HG02571 (cell line): ENCODE results near the gene UBTF.
A peak's percentile ranks its signal among the peaks of the same experiment; 100 is the strongest.

Experiments
- ATAC-seq: cut with Tn5 transposase; IDR thresholded peaks from one replicate; pipeline ENCODE4 v1.9.1; 2021; ENCODE audit warnings: mild to moderate bottlenecking, moderate library complexity; ENCODE audit not compliant: unreplicated experiment

UBTF gene, protein sequence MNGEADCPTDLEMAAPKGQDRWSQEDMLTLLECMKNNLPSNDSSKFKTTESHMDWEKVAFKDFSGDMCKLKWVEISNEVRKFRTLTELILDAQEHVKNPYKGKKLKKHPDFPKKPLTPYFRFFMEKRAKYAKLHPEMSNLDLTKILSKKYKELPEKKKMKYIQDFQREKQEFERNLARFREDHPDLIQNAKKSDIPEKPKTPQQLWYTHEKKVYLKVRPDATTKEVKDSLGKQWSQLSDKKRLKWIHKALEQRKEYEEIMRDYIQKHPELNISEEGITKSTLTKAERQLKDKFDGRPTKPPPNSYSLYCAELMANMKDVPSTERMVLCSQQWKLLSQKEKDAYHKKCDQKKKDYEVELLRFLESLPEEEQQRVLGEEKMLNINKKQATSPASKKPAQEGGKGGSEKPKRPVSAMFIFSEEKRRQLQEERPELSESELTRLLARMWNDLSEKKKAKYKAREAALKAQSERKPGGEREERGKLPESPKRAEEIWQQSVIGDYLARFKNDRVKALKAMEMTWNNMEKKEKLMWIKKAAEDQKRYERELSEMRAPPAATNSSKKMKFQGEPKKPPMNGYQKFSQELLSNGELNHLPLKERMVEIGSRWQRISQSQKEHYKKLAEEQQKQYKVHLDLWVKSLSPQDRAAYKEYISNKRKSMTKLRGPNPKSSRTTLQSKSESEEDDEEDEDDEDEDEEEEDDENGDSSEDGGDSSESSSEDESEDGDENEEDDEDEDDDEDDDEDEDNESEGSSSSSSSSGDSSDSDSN

DNA sequence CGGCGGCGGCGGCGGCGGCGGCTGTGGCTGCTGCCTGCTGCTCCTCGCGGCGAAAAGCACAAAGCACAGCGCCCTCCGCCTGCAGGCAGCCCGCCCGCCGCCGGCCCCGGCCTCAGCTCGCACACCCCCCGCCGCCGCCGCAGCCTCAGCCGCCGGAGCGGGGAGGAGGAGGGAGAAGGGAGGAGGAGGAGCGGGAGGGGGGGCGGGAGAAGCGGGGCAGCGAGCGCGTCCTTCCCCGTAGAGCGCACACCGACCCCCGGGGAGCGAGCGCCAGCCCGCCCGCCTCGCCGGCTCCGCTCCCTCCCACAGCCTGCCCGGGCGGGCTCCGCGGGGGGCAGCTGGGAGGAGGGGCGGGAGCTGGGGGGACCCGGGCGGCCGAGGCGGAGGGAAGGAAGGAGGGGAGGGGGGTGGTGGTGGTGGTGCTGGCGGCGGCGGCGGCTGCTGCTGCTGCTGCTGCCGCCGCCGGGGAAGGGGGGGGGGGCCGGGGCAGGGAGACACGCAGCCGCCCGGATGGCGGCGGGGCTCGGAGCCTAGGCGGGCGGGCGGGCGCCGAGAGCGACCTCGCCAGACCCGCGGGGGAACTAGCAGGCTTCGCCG is at the start of gene UBTF:
Gene UBTF, minus strand, starts transcription at position 60 of the 597 bp plus-strand sequence. CDS start 1,446 bp downstream, outside the sequence.
- peak; percentile 3 for ATAC-seq

DNA sequence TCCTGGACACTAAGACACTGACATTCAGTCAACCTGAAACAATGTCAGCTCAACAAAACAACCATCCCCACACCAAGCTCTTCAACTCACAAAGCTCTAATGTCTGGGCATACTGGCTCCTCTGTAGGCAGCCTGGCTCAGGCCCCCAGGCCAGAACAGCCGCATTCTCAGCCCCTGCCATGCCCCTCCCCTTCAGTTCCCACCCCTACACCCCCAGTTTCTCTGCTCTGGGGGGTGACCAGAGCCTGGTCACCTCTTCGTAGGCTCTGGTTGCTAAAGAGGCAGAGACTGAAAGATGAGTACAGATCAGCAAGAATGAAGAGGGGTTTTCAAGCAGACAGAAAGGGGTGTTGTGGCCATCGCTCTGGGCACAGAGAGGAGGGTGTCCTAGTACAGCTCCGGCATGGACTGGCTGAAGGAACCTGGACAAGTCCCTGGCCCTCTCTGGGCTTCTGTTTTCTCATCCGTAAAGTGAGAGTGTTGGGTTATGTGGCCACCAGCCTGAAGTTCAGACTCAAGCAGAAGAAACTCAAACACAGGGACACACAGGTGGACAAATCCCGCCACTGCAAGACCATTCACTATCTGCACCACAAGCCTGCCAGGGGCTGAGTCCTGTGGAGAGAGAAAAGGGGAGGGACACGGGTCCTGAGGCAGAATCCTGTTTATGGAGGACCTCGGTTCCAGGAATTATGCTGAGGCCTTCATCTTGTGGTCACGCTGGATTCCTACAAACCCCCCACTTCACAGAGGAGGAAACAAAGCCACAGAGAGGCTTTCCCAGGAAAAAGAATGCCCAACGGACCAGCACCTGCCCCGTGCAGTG is 49.4 kb upstream of the UBTF start:
- ATAC-seq, result no peak

DNA sequence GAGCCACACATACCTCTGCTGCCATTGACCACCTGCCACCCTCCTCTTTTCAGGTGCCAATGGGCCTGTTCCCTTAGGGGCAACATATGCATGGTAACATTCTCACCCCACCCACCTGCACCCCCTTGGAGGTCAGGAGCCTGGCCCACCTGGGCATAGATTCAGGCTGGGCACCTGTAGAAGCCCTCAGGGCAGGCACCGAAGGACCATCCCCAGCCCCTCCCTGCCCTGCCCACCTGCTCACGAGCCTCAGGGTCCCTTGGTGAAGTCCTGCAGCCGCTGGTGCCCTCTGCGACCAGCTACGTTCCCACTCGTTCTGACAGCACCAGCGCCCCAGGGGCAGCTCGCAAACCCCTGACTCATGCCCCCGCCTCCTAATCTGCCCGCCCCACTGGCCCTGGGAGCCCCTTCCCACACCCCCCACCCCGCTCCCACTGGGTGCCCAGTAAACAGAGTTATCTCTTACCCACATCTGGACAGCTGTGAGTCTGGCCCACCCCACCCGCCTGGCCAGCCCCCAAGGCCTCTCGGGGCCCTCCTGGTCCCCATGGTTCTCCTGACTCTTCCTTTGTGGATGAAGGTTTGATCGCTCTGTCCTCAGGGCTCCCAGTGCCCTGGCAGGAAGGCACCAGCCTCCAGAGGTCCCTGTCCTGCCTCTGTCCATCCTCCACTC is 48.5 kb upstream of the UBTF start, which contains the start of gene SLC4A1:
Gene SLC4A1, minus strand, starts transcription at position 318 of the 673 bp plus-strand sequence. CDS start 5,269 bp downstream, outside the sequence.
- no peak for ATAC-seq

DNA sequence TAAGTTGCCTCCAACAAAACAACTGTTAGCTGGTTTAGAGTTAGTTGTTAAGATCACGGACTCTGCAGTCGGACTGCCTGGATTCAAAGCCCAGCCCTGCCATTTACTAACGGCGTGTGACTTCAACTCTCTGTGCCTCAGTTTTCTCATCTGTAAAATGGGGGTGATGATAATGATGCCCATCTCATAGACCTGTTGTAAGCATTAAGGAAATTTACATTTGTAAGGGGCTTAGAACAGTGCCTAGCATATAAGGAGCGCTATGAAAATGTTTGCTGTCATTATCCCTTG is 47.6 kb upstream of the UBTF start:
- no peak for ATAC-seq

DNA sequence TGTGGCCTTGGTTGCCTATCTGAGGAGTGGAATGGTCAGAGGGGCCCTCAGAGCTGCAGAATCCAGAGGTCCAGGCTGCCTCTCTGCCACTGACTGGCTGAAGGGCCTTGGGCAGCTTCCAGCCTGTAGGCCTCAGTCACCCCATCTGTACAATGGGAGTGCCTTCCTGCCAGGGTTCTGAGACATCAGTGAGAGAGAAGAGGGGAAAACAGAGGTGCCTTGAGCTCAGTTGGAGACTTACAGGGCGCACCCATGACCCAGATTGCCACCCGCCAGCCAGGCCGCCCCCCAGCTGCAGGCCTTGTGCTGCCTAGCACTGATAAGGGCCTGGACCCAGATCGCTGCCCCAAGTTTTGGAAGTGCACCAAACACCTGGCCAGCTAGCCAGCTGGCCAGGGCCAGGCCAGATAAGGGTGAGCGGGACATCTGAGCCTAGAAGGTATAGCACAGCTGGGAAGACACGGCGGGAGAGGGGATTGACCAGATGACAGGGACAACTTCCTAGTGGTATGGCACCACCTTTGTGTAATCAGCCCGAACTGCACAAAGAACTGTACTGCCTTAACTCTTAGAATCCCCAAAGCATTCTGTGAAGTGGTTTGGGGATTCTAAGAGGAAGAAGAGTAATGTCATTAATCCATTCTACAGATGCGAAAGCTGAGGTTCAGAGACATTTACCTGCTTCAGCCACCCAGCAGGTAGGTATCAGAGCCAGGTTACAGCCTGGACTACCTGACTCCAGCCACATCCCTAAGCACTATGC is 47.1 kb upstream of the UBTF start:
- ATAC-seq, result no peak

DNA sequence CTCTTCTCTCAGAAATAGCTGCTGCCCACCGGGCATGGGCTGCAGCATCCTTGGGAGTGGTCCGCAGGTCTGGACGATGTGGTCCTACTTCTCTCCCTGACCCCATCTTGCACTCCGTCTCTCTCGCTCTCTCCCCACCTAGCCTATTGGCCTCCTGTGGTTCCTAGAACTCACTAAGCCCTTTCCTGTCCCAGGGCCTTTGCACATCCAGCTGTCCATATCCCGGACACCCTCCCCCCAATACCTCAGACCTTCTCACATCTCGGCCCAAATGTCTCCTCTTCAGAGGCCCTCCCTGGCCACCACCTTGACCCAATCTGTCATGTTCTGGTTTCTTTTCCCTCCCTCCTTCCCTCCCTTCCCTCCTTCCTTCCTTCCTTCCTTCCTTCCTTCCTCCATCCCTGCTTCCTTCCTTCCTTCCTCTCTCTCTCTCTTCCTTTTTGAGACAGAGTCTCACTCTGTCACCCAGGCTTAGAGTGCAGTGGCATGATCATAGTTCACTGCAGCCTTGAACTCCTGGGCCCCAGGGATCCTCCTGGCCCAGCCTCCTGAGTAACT is 43.9 kb upstream of the UBTF start:
- ATAC-seq, result no peak

DNA sequence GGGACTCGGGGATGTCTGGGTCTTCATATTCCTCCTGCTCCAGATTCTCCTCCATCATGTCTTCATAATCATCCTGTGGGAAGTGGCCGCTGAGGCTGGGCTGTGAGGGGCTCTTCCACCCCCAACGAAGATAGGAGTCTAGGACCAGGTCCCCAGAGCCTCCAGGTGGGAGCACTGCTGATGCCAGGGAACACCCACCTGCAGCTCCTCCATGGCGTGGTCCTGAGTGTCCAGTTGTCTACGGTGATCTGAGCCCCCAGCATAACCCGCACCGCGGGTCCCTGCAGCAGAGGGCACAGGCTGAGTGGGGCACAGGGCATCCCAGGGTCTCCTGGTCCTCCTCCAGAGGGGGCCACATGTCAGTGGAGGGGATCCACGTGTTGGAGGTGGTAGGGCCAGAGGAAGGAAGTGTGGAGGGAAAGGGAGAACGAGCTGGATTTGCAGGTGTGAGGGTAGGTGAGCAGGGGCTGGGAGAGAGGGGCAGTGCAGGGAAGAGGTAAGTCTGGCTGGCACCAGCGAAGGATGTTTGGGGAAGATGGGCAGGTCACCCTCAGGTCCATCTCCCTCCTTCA is 43.3 kb upstream of the UBTF start:
- ATAC-seq, result no peak

DNA sequence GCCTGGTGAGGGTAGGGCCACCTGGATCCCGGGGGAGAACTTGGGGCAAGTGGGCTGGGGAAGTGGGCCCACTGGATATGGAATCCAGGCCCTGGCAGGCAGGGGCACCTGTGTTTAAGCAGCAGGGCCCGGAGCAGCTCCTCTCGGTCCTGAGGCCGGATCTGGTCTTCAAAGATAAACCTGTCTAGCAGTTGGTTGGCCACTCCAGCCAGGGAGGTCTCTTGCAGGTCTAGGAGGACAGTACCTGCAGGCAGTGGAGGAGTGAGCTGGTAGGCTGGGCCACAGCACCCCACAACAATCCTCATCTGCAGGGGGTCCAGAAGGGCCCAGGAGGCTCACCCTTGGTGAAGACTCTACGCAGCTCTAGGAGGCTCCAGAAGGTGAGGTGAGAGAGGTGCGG is 40.8 kb upstream of the UBTF start:
- ATAC-seq, result no peak

DNA sequence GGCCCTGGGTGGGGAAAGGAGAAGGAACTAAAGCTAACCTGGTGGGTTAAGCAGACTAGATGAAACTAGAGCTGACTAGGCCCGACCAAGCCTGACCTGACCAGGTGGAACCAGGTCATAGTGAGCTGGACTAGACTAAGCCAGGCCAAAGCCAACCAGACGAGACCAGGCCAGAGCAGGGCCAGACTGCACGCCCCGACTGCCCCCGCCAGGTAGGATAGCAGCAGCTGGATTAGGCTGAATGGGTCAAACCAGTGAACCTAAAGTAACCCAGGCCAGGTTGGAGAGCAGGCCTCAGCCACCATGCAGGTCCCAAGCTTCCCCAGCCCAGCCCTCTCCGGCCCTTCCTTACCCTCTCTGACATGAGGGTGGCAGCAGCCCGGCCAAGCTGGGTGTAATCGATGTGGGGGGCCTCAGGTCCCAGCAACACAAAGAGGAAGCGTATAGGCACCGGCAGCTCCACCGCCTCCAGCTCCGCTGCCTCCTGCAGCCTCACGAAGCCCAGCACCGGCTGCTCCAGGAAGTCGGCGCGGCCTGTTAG is 39.4 kb upstream of the UBTF start:
- ATAC-seq, result no peak

DNA sequence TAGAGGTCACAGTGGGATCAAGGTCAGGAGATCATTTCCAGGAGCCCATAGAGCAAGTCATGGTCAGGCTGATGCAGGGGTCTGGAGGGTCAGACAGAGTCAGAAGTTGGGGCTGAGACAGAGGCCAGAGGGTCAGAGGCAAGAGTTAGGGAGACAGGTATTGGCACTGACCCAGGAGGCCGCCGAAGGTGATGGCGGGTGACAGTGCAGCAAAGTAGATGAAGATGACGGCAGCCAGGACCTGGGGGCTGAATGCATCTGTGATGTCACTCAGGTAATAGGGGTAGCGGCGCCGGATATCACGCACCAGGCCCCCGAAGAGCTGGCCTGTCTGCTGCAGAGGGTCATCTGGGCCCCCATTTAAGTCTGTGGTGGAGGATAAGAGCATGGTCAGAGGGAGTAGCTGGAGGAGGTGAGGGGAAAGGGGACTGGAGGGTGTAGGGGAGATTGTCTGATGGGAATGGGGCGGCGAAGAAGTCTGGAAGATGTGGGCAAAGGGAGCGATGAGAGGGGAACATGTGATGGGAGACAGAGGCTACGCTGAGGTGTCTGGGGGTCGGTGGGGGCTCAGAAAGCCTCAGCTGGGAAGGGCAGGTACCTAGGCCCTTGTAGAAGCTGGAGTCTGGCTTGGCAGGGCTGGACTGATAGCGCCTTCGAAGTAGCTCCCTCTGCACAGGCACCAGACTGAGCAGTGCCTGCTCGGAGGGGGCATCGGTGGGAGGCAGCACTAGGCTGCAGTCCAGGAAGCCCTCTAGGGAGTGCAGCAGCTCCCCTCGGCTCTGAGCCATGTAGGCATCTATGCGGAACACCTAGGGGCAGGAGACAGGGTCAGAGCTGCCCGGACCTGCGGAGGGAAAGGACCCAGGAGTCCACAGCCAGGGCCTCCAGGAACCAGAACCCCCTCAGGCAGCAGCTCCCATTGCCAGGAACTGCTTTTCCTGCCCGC is 38.6 kb upstream of the UBTF start:
- no peak for ATAC-seq

DNA sequence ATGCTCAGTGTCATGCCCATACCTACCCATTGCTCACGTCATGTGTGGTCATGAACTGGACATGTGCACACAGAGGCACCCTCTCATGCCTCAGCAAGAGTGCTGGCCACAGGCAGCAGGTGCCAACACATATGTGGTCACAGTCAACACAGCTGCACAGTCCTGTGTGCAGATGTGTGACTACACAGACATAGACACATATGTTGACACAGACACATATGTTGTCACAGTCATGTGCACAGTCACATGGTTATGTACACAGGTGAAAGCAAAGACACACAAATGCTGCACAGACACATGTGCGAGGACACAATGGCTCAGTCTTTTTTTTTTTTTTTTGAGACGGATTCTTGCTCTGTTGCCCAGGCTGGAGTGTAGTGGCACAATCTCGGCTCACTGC is 37.2 kb upstream of the UBTF start:
- no peak for ATAC-seq

DNA sequence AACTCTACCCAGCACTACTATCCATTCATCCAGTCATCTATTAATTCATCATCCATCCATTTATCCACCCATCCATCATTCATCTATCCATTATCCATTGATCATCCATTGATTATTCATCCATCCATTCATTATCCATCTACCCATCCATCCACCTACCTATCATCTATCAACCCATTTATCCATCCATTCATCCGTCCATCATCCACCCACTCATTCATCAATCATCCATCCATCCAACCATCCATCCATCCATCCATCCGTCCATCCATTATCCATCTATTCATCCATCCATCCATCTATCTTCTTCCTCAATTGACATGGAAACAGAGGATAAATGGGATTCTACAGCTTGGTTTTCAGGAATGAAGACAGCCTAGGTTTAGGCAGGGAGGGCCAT is 36.4 kb upstream of the UBTF start:
- ATAC-seq, result no peak

DNA sequence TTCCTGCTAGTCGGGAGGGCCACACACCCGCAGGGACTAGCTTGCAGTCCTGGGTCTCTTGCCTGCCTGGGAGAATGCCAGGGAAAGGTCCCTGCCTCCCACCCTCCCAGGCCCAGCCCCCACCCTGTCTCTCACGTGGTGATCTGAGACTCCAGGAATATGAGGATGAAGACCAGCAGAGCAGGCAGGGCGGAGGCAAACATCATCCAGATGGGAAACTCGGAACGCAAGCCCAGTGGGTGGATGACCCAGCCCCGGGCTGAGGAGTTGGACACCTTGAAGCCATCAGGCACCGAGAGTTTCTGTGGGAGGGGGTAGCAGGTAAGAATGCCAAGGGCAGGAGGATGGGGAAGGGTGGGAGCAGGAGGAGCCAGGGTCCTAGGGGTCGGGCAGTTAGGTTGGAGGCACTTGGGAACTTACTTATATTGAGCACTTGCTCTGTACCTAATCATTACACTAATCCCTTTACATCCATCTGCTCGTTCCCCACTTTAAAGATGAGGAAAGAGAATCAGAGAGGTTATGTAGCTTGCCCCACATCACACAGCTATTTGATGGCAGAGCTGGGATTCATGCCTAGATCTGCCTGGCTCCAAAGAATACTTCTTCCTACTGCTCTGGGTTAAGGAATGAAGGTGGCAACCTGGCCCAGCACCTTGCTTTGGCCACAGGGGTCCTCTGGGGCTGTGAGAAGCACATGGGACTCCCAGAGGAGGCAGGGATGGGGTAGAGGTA is 35.1 kb upstream of the UBTF start:
- no peak for ATAC-seq

DNA sequence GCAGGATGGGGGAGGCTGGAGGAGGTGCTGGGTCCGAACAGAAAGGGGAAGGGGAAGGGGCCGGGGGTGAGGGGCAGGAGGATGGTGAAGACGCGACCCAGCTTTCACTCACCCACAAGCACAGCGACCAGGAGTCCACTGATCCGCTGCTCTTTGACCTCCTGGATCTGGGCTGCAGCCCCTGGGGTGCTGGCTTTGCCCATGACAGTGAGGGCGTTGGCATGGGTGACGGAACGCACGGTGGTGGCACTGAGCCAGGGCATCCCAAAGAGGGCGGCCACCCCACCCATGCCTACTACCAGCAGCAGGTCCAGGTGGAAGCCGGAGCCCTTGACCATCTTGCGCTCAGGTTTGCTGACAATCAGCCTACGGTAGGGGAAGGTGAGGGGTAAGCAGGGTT is 33.5 kb upstream of the UBTF start:
- ATAC-seq, result no peak

DNA sequence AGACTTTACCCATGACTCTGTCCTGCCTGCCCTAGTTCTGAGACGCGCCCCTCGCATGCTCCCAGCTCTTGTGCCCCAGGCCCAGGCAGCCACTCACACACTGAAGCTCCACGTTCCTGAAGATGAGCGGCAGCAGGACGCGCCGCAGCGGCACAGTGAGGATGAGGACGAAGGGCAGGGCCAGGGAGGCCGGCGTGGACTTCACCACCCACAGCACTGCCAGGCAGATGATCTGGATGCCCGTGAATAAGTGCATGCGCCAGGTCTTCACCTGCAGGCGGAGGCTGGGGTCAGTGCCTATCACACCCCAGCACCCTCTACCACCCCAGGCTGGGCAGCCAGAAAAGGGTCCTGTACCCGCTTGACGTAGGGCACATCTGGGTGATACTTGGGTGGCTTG is 31.6 kb upstream of the UBTF start:
- ATAC-seq, result no peak

DNA sequence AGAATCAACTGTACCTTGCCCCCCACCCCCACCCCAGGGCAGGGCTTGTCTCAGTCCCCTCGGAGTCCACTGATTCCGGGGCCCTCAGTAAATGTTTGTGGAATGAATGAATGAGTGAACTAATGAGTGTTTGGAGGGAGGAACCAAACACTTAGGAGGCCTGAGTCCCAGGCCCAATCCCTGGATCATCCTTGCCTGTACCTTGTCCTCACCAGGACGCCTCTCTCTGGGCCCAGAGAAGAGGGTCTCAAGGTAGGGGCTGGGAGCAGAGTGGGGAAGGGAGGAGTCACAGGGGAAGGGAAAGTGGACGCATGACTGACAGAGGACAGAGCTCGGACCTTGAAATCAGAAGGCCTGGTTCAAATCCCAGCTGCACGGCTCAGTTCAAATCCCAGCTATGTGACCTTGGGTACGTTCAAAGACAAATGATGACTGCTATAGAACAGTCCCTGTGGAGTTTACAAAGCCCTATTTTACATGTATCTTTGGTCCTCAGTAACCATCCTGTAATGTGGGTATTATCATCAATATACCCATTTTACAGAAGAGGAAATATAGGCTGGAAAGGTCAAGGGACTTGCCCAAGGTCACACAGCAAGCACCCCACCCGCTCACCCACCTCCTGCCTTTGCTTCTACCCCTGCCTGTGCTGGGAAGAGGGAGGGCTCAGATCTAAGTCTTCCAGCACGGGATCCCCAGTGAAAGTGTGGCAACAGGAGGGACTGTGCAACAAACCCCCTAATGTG is 30.2 kb upstream of the UBTF start:
- ATAC-seq, result no peak
